HEK293 (cell line): ENCODE results near the gene BAD.

ENCODE experiments used
- CTCF ChIA-PET: fragments of 350-600 bp; formaldehyde crosslinking; extraction: SDS; loops from one replicate; lab custom pipeline; 2021; ENCODE audit warnings: antibody characterized with exemption; lab: Yijun Ruan, JAX
- POLR2A ChIA-PET: fragments of 300-600 bp; formaldehyde crosslinking; extraction: SDS; loops from one replicate; lab custom pipeline; 2020; ENCODE audit warnings: antibody characterized with exemption, inconsistent platforms; lab: Yijun Ruan, JAX
- H3K27ac ChIP-seq: fragments of 200-500 bp; sonication (Bioruptor generic); 2 replicates; pipeline ENCODE4 v1.5.1; 2014; ENCODE audit warnings: low read depth, low read length, control low read depth, inconsistent platforms; ENCODE audit errors: extremely low read depth
- H3K36me3 ChIP-seq, 2 experiments: fragments of 200-500 bp in 1 of 2; sonication (Bioruptor generic) in 1 of 2; 1 replicate in 1 of 2; 2 replicates in 1 of 2; pipeline ENCODE4 v1.5.1; 2014 to 2017; ENCODE audit warnings: inconsistent platforms in 2 of 2, low read length in 2 of 2; ENCODE audit not compliant: control insufficient read depth in 2 of 2, insufficient read depth in 1 of 2
- H3K4me1 ChIP-seq: fragments of 200-500 bp; sonication (Bioruptor generic); 2 replicates; pipeline ENCODE4 v1.5.1; 2014; ENCODE audit warnings: mild to moderate bottlenecking, low read length, inconsistent platforms; ENCODE audit not compliant: control insufficient read depth, insufficient read depth
- H3K4me3 ChIP-seq: 2 replicates; pipeline ENCODE4 v1.5.1; 2011; ENCODE audit warnings: low read depth, mild to moderate bottlenecking, control low read depth, low read length, moderate library complexity
- H3K9me3 ChIP-seq: fragments of 200-500 bp; sonication (Bioruptor generic); 2 replicates; pipeline ENCODE4 v1.5.1; 2014; ENCODE audit warnings: low read depth, low read length, inconsistent platforms; ENCODE audit not compliant: control insufficient read depth, insufficient read depth
- GLIS1 ChIP-seq: fragments of 450-650 bp; formaldehyde crosslinking; IDR thresholded peaks from 2 replicates; pipeline ENCODE4 v1.5.1; 2016; ENCODE audit warnings: missing biosample characterization, missing genetic modification characterization
- KLF8 ChIP-seq: fragments of 450-650 bp; formaldehyde crosslinking; IDR thresholded peaks from 2 replicates; pipeline ENCODE4 v1.5.1; 2016; ENCODE audit warnings: missing biosample characterization, missing genetic modification characterization
- KLF9 ChIP-seq: fragments of 450-650 bp; formaldehyde crosslinking; IDR thresholded peaks from 2 replicates; pipeline ENCODE4 v1.5.1; 2016; ENCODE audit warnings: missing biosample characterization, missing genetic modification characterization, low read depth
- SP2 ChIP-seq: fragments of 450-650 bp; formaldehyde crosslinking; IDR thresholded peaks from 2 replicates; pipeline ENCODE4 v1.5.1; 2016; ENCODE audit warnings: missing biosample characterization, missing genetic modification characterization
- ZBTB10 ChIP-seq: fragments of 450-650 bp; formaldehyde crosslinking; IDR thresholded peaks from 2 replicates; pipeline ENCODE4 v1.5.1; 2016; ENCODE audit warnings: missing biosample characterization, missing genetic modification characterization
- ZBTB17 ChIP-seq: fragments of 450-650 bp; formaldehyde crosslinking; IDR thresholded peaks from 2 replicates; pipeline ENCODE4 v1.5.1; 2016; ENCODE audit warnings: missing biosample characterization, missing genetic modification characterization
- ZBTB20 ChIP-seq: fragments of 450-650 bp; formaldehyde crosslinking; IDR thresholded peaks from 2 replicates; pipeline ENCODE4 v1.5.1; 2016; ENCODE audit warnings: missing biosample characterization, missing genetic modification characterization
- ZBTB26 ChIP-seq: fragments of 450-650 bp; formaldehyde crosslinking; optimal IDR thresholded peaks from 2 replicates; pipeline ENCODE3; 2016; ENCODE audit warnings: missing biosample characterization, mild to moderate bottlenecking, missing genetic modification characterization
- ZBTB7A ChIP-seq: fragments of 450-650 bp; formaldehyde crosslinking; IDR thresholded peaks from 2 replicates; pipeline ENCODE4 v1.5.1; 2016; ENCODE audit warnings: low read depth, missing biosample characterization, missing genetic modification characterization
- ZBTB8A ChIP-seq: fragments of 450-650 bp; formaldehyde crosslinking; IDR thresholded peaks from 2 replicates; pipeline ENCODE4 v1.5.1; 2016; ENCODE audit warnings: missing biosample characterization, missing genetic modification characterization
- ZIC2 ChIP-seq: fragments of 450-650 bp; formaldehyde crosslinking; IDR thresholded peaks from 2 replicates; pipeline ENCODE4 v1.5.1; 2016; ENCODE audit warnings: missing biosample characterization, missing genetic modification characterization
- ZNF239 ChIP-seq: fragments of 450-650 bp; formaldehyde crosslinking; IDR thresholded peaks from 2 replicates; pipeline ENCODE4 v1.5.1; 2016; ENCODE audit warnings: missing biosample characterization, missing genetic modification characterization
- ZNF394 ChIP-seq: fragments of 450-650 bp; formaldehyde crosslinking; IDR thresholded peaks from 2 replicates; pipeline ENCODE4 v1.5.1; 2016; ENCODE audit warnings: missing biosample characterization, missing genetic modification characterization, mild to moderate bottlenecking, moderate library complexity, borderline replicate concordance
- ZNF398 ChIP-seq: fragments of 450-650 bp; formaldehyde crosslinking; IDR thresholded peaks from 2 replicates; pipeline ENCODE4 v1.5.1; 2017; ENCODE audit warnings: missing biosample characterization, missing genetic modification characterization
- ZNF501 ChIP-seq: fragments of 450-650 bp; formaldehyde crosslinking; IDR thresholded peaks from 2 replicates; pipeline ENCODE4 v1.5.1; 2016; ENCODE audit warnings: missing biosample characterization, missing genetic modification characterization
- ZNF654 ChIP-seq: fragments of 450-650 bp; formaldehyde crosslinking; IDR thresholded peaks from 2 replicates; pipeline ENCODE4 v1.5.1; 2016; ENCODE audit warnings: low read depth, missing biosample characterization, missing genetic modification characterization
- TF ChIP-seq, protein P1 (sequence below): fragments of 450-650 bp; formaldehyde crosslinking; IDR thresholded peaks from 2 replicates; pipeline ENCODE4 v1.5.1; 2016; ENCODE audit warnings: missing biosample characterization, missing genetic modification characterization
- TF ChIP-seq, protein P2 (sequence below): IDR thresholded peaks from 2 replicates; pipeline ENCODE4 v1.6.1; 2011; ENCODE audit warnings: mild to moderate bottlenecking, low read depth, low read length, borderline replicate concordance
- TF ChIP-seq, protein P3 (sequence below): fragments of 450-650 bp; formaldehyde crosslinking; IDR thresholded peaks from 2 replicates; pipeline ENCODE4 v1.5.1; 2016; ENCODE audit warnings: missing biosample characterization, missing genetic modification characterization

Gene BAD

DNA sequence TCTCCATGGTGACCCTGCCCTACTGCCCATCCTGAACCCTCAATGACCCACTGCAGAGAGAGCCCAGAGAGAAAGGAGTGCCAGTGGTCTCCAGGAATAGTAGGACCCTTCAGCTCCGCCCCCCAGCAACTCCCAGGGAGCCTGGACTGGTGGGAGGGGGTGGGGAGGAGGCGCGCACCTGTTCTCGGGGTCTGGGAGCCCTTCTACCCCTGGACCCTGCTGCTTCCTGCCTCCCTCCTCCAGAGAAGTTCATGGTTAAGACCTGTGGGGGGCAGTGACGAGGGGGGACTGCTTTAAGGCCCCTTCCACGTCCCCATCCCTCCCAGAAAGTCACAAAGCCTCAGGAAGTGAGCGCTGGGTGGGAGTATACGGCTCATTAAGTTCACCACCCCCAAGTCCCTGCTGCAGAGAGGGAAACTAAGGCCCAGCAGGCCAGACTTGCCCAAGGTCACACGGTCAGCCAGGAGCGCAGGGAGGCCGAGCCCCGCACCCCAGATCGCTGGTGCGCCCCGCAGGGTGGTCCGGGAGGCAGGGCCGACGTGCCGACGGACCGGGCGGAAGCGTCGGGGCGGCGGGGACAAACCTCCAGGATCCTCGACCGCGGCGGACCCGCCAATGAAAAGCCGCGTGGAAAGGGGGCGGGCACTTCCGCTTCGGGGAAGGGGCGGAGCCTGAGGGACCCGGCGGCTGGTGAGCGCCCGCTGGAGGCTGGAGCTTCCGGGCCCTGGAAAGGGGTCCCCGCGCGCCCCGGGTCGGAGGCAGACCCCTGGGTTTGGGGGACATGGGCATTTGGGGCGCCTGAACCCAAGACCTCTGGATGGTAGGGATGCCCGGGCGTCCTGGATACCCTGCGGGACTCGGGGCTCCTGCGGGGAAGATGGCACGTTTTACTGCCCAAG lies 58.6 kb downstream of the BAD start, which contains the start of the genes NUDT22 and TRPT1:
NUDT22 (plus strand) TSS at position 667 of the 899 bp plus-strand sequence. CDS start 379 bp downstream, outside the sequence.
TRPT1 (minus strand) TSS at position 579 of the 899 bp plus-strand sequence; CDS start at position 253, 326 bp downstream.
- H3K4me1 ChIP-seq, result peaks cover 3% of the 10 kb centered on the region; the same call in 1 of the 2 replicates
- POLR2A ChIA-PET, result interaction anchor here (0.7 to 3.5 kb wide), 20 partner anchors 9 to 553 kb away, joined by 3 to 29 read pairs (median 5); partner anchors contain the start of genes ESRRA, FKBP2, PLCB3 and PPP1R14B
- H3K9me3 ChIP-seq, result no peaks in the 10 kb centered on the region
- H3K4me3 ChIP-seq, result peak within 1 kb of the TSS; percentile 77
- H3K36me3 ChIP-seq, result peaks cover 0 to 21% of the 10 kb centered on the region in 2 experiments; a peak in 1 of 3 replicates
- peak within 1 kb of the TSS; percentile 52; the same call in 1 of the 2 replicates for H3K27ac ChIP-seq
- CTCF ChIA-PET, result interaction anchor here (0.5 to 1.9 kb wide), 5 partner anchors 21 to 44 kb away, joined by 3 to 10 read pairs (median 4); no protein-coding TSS in a partner anchor
- TF ChIP-seq ZBTB26 (tag by site-specific recombination) (peak; percentile 36), ZBTB8A (0 out of 2 replicates have a peak, but pooled peaks have one; percentile 50), SP2 (tag by site-specific recombination) (peak; percentile 88), GLIS1 (tag by site-specific recombination) (peak; percentile 4; the same call in 1 of the 2 replicates), ZBTB10 (0 out of 2 replicates have a peak, but pooled peaks have one; percentile 19), KLF9 (peak; percentile 44), ZNF501 (tag by site-specific recombination) (0 out of 2 replicates have a peak, but pooled peaks have one; percentile 46), ZNF654 (tag by site-specific recombination) (no peak), ZIC2 (tag by site-specific recombination) (peak; percentile 35; the same call in 1 of the 2 replicates), ZNF398 (tag by site-specific recombination) (peak; percentile 77), ZBTB20 (tag by site-specific recombination) (peak; percentile 49; the same call in 1 of the 2 replicates), ZNF394 (tag by site-specific recombination) (0 out of 2 replicates have a peak, but pooled peaks have one; percentile 37), ZNF239 (no peak), KLF8 (0 out of 2 replicates have a peak, but pooled peaks have one; percentile 24), ZBTB17 (tag by site-specific recombination) (0 out of 2 replicates have a peak, but pooled peaks have one; percentile 14), ZBTB7A (tag by site-specific recombination) (0 out of 2 replicates have a peak, but pooled peaks have one; percentile 36)
- TF ChIP-seq, protein P1, sequence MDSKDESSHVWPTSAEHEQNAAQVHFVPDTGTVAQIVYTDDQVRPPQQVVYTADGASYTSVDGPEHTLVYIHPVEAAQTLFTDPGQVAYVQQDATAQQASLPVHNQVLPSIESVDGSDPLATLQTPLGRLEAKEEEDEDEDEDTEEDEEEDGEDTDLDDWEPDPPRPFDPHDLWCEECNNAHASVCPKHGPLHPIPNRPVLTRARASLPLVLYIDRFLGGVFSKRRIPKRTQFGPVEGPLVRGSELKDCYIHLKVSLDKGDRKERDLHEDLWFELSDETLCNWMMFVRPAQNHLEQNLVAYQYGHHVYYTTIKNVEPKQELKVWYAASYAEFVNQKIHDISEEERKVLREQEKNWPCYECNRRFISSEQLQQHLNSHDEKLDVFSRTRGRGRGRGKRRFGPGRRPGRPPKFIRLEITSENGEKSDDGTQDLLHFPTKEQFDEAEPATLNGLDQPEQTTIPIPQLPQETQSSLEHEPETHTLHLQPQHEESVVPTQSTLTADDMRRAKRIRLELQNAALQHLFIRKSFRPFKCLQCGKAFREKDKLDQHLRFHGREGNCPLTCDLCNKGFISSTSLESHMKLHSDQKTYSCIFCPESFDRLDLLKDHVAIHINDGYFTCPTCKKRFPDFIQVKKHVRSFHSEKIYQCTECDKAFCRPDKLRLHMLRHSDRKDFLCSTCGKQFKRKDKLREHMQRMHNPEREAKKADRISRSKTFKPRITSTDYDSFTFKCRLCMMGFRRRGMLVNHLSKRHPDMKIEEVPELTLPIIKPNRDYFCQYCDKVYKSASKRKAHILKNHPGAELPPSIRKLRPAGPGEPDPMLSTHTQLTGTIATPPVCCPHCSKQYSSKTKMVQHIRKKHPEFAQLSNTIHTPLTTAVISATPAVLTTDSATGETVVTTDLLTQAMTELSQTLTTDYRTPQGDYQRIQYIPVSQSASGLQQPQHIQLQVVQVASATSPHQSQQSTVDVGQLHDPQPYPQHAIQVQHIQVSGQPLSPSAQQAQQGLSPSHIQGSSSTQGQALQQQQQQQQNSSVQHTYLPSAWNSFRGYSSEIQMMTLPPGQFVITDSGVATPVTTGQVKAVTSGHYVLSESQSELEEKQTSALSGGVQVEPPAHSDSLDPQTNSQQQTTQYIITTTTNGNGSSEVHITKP, result no peak
- TF ChIP-seq, protein P2, sequence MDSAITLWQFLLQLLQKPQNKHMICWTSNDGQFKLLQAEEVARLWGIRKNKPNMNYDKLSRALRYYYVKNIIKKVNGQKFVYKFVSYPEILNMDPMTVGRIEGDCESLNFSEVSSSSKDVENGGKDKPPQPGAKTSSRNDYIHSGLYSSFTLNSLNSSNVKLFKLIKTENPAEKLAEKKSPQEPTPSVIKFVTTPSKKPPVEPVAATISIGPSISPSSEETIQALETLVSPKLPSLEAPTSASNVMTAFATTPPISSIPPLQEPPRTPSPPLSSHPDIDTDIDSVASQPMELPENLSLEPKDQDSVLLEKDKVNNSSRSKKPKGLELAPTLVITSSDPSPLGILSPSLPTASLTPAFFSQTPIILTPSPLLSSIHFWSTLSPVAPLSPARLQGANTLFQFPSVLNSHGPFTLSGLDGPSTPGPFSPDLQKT, result peak; percentile 78; the same call in 1 of the 2 replicates
- TF ChIP-seq, protein P3, sequence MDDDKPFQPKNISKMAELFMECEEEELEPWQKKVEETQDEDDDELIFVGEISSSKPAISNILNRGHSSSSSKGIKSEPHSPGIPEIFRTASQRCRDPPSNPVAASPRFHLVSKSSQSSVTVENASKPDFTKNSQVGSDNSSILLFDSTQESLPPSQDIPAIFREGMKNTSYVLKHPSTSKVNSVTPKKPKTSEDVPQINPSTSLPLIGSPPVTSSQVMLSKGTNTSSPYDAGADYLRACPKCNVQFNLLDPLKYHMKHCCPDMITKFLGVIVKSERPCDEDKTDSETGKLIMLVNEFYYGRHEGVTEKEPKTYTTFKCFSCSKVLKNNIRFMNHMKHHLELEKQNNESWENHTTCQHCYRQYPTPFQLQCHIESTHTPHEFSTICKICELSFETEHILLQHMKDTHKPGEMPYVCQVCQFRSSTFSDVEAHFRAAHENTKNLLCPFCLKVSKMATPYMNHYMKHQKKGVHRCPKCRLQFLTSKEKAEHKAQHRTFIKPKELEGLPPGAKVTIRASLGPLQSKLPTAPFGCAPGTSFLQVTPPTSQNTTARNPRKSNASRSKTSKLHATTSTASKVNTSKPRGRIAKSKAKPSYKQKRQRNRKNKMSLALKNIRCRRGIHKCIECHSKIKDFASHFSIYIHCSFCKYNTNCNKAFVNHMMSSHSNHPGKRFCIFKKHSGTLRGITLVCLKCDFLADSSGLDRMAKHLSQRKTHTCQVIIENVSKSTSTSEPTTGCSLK (tag by site-specific recombination), result no peak
